DLD1 (cell line): ENCODE results near the gene CD83.

Experiments
- in situ Hi-C: cut with HindIII; loops from 2 replicates; pipeline ENCODE4 v1.10.0; 2017; ENCODE audit warnings: low sequenced_read_pairs

Gene CD83

GRCh38 chr6:14123386-14124111 is 6.0 kb downstream of the CD83 start:
- in situ Hi-C loops = no loop called here

- in situ Hi-C loops = no loop called here
Measured at GRCh38 chr6:14125346-14125745, 7.8 kb downstream of the CD83 start.

- in situ Hi-C loops = no loop called here
Measured at GRCh38 chr6:14126191-14126590, 8.6 kb downstream of the CD83 start.

GRCh38 chr6:14127611-14128010 is 10.0 kb downstream of the CD83 start:
- in situ Hi-C loops = no loop called here

- in situ Hi-C loops = no loop called here
Measured at GRCh38 chr6:14128012-14128411, 10.4 kb downstream of the CD83 start.

- in situ Hi-C loops = no loop called here
Measured at GRCh38 chr6:14128746-14129145, 11.2 kb downstream of the CD83 start.

- in situ Hi-C loops = no loop called here
Measured at GRCh38 chr6:14129575-14129974, 12.0 kb downstream of the CD83 start.

GRCh38 chr6:14130435-14131075 is 13.0 kb downstream of the CD83 start:
- in situ Hi-C loops = no loop called here

GRCh38 chr6:14131579-14131978 is 14.0 kb downstream of the CD83 start:
- in situ Hi-C loops = no loop called here

GRCh38 chr6:14132244-14132920 is 14.8 kb downstream of the CD83 start:
- in situ Hi-C loops = no loop called here

GRCh38 chr6:14132921-14133275 is 15.3 kb downstream of the CD83 start:
- in situ Hi-C loops = no loop called here

- in situ Hi-C loops = no loop called here
Measured at GRCh38 chr6:14134211-14134910, 16.8 kb downstream of the CD83 start.

GRCh38 chr6:14135893-14136539 is 18.4 kb downstream of the CD83 start:
- in situ Hi-C loops = no loop called here

GRCh38 chr6:14138701-14139215 is 21.2 kb downstream of the CD83 start:
- in situ Hi-C loops = no loop called here

GRCh38 chr6:14141351-14142062 is 23.9 kb downstream of the CD83 start:
- in situ Hi-C loops = no loop called here

- in situ Hi-C loops = no loop called here
Measured at GRCh38 chr6:14142063-14142450, 24.5 kb downstream of the CD83 start.

- in situ Hi-C loops = no loop called here
Measured at GRCh38 chr6:14142511-14143223, 25.1 kb downstream of the CD83 start.

- in situ Hi-C loops = no loop called here
Measured at GRCh38 chr6:14143305-14143704, 25.7 kb downstream of the CD83 start.

GRCh38 chr6:14144678-14145113 is 27.1 kb downstream of the CD83 start:
- in situ Hi-C loops = no loop called here
